ENCODE results near the gene LSAMP. TPM values are rescaled to one million over a fixed set of nuclear protein-coding genes. Genes with fewer than 3 reads are reported as not detected.
"Not testable (repeated sequence)": the region's sequence is repeated elsewhere in the genome, so short reads cannot be mapped to it uniquely, and the experiment has no call there.

The LSAMP gene
- polyA plus RNA-seq, 1 donor from 2014 or later: 0.94 TPM

- Mint-ChIP-seq H3K9me3 (peaks cover 0 to 2% (median 1%) of the 10 kb centered on the region in 3 donors), H3K36me3 (no peaks in the 10 kb centered on the region), H3K4me1 (no peaks in the 10 kb centered on the region), H3K27ac (no peak overlapping the region), H3K27me3 (peaks cover 2% of the 10 kb centered on the region), H3K4me3 (no peak overlapping the region)
These were observed 687.1 kb downstream of the LSAMP start for GRCh38 chr3:115758076-115758763.

DNA sequence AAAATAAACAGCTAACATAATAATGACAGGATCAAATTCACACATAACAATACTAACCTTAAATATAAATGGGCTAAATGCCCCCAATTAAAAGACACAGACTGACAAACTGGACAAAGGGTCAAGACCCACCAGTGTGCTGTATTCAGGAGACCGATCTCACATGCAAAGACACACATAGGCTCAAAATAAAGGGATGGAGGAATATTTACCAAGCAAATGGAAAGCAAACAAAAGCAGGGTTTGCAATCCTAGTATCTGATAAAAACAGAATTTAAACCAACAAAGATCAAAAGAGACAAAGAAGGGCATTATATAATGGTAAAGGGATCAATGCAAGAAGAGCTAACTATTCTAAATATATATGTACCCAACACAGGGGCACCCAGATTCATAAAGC is 692.3 kb downstream of the LSAMP start:
- H3K27me3 Mint-ChIP-seq, H3K27ac Mint-ChIP-seq, H3K36me3 Mint-ChIP-seq, H3K4me1 Mint-ChIP-seq, H3K9me3 Mint-ChIP-seq, H3K4me3 Mint-ChIP-seq: not testable (repeated sequence)

All from IgD-negative memory B cell (primary cell).